Upper lobe of left lung (tissue), 6 donors: ENCODE measurements around the gene ZNF557. TPM values are rescaled to one million over a fixed set of nuclear protein-coding genes. Genes with fewer than 3 reads are reported as not detected.

Experiments used
- ATAC-seq, 2 donors: fragments of 200-7000 bp; cut with Tn5 transposase; one replicate each; pipeline ENCODE4 v1.9.1; 2022; ENCODE audit warnings: mild to moderate bottlenecking in 2 of 2, moderate library complexity in 2 of 2; ENCODE audit not compliant: low FRiP score in 2 of 2
- DNase-seq, 2 donors: peaks; one replicate each; pipeline ENCODE4 v3.0.0-alpha.2; 2019 to 2020
- H3K27ac ChIP-seq, 4 donors: fragments of 200-600 bp; sonication (generic); one replicate each; pipeline ENCODE4 v1.5.1; 2016 to 2019
- H3K27me3 ChIP-seq, 4 donors: fragments of 200-600 bp; sonication (generic); one replicate each; pipeline ENCODE4 v1.5.1; 2017 to 2019
- H3K36me3 ChIP-seq, 4 donors: fragments of 200-600 bp; sonication (generic); one replicate each; pipeline ENCODE4 v1.5.1; 2016 to 2019
- H3K4me1 ChIP-seq, 4 donors: fragments of 200-600 bp; sonication (generic); one replicate each; pipeline ENCODE4 v1.5.1; 2018 to 2019
- H3K4me3 ChIP-seq, 4 donors: fragments of 200-600 bp; sonication (generic); one replicate each; pipeline ENCODE4 v1.5.1; 2017 to 2019; ENCODE audit warnings: mild to moderate bottlenecking in 2 of 4, moderate library complexity in 1 of 4
- H3K9me3 ChIP-seq, 4 donors: fragments of 200-600 bp; sonication (generic); one replicate each; pipeline ENCODE4 v1.5.1; 2018 to 2019
- CTCF ChIP-seq, 6 experiments: fragments of 450-650 bp in 4 of 6; fragments of 200-600 bp in 2 of 6; sonication (generic) in 2 of 6; IDR thresholded peaks; one replicate each; pipeline ENCODE4 v1.5.1; 2016 to 2019; ENCODE audit warnings: antibody characterized with exemption in 6 of 6
- EP300 ChIP-seq, 4 donors: sonication (generic); formaldehyde crosslinking; IDR thresholded peaks; one replicate each; pipeline ENCODE4 v1.5.1; 2017; ENCODE audit warnings: antibody characterized with exemption in 4 of 4, control low read depth in 2 of 4
- POLR2A ChIP-seq, 4 donors: fragments of 450-650 bp; IDR thresholded peaks; one replicate each; pipeline ENCODE4 v1.5.1; 2016 to 2017; ENCODE audit warnings: antibody characterized with exemption in 4 of 4, mild to moderate bottlenecking in 2 of 4
- POLR2AphosphoS5 ChIP-seq, 2 donors: sonication (generic); formaldehyde crosslinking; IDR thresholded peaks; one replicate each; pipeline ENCODE4 v1.5.1; 2017; ENCODE audit warnings: antibody characterized with exemption in 2 of 2
- WGBS, 2 donors: methylation state at CpG; one replicate each; pipeline ENCODE4 v1.1.5; 2017 to 2018; 5-methylcytosine and 5-hydroxymethylcytosine counted together
- total RNA-seq, 6 donors: library from RNA; depleted of rRNA in 4 of 6; stranded (reverse); fragments of >200 nt in 4 of 6; gene quantifications; one replicate each; pipeline versions ENCODE4 v1.1.0 to v1.2.1, GENCODE V29; 2016 to 2021
- donor health status: DM: no; HTN: no; CAD: no; lungs with moderate emphysema.
- donor health status: DM: no; HTN: yes; CAD: no; lungs with severe emphysema.

The ZNF557 gene
- total RNA-seq, 6 donors from 2014 or later: 2.4 to 22.0 (median 9.9) TPM

GRCh38 chr19:7068599-7068998 lies 904 bp upstream of the ZNF557 start:
- TF ChIP-seq CTCF (IDR thresholded peaks at IDR 0.05) (no peak), POLR2AphosphoS5 (IDR thresholded peaks at IDR 0.05) (no peak), POLR2A (IDR thresholded peaks at IDR 0.05) (no peak), EP300 (IDR thresholded peaks at IDR 0.05) (no peak)
- ATAC-seq: no peak
- Histone ChIP-seq H3K4me3 (peak overlapping the region in 2 of 4 donors; percentile 95 to 98), H3K27ac (peak overlapping the region in 3 of 4 donors; percentile 32 to 89 (median 88)), H3K9me3 (no peaks in the 10 kb centered on the region), H3K36me3 (peaks cover 12 to 32% (median 26%) of the 10 kb centered on the region in 4 donors), H3K27me3 (no peaks in the 10 kb centered on the region), H3K4me1 (peaks cover 7 to 17% (median 11%) of the 10 kb centered on the region in 4 donors)
- 80 to 86% methylated on average over 6 of the region's 6 CpGs for WGBS, 2 donors
- DNase-seq: no peak

- Histone ChIP-seq H3K4me3 (peak overlapping the region; percentile 93 to 100 (median 96)), H3K4me1 (peaks cover 7 to 17% (median 11%) of the 10 kb centered on the region in 4 donors), H3K27me3 (no peaks in the 10 kb centered on the region), H3K36me3 (peaks cover 23 to 44% (median 38%) of the 10 kb centered on the region in 4 donors), H3K9me3 (peaks cover 0 to 2% (median under 1%) of the 10 kb centered on the region in 4 donors), H3K27ac (peak overlapping the region; percentile 87 to 89 (median 88))
- peak in 1 of 2 donors; percentile 7 for ATAC-seq
- DNase-seq: no peak
- WGBS, 2 donors: 0 to 1% methylated on average over 6 to 12 of the region's 12 CpGs
- TF ChIP-seq POLR2A (IDR thresholded peaks at IDR 0.05) (no peak), EP300 (IDR thresholded peaks at IDR 0.05) (no peak), CTCF (IDR thresholded peaks at IDR 0.05) (no peak), POLR2AphosphoS5 (IDR thresholded peaks at IDR 0.05) (no peak)
These were observed 362 bp downstream of the ZNF557 start for GRCh38 chr19:7069904-7070226.

- no peaks in the 10 kb centered on the region for H3K27me3 ChIP-seq
- ATAC-seq: no peak
- H3K27ac ChIP-seq: no peak overlapping the region
- no peak overlapping the region for H3K4me3 ChIP-seq
- TF ChIP-seq CTCF (IDR thresholded peaks at IDR 0.05) (no peak), POLR2A (IDR thresholded peaks at IDR 0.05) (no peak), EP300 (IDR thresholded peaks at IDR 0.05) (no peak), POLR2AphosphoS5 (IDR thresholded peaks at IDR 0.05) (no peak)
- H3K36me3 ChIP-seq: peaks cover 49 to 71% (median 64%) of the 10 kb centered on the region in 4 donors
- H3K4me1 ChIP-seq: peaks cover 7 to 17% (median 11%) of the 10 kb centered on the region in 4 donors
- 85 to 90% methylated on average over 6 of the region's 6 CpGs for WGBS, 2 donors
- no peak for DNase-seq
- H3K9me3 ChIP-seq: peaks cover 4 to 27% (median 23%) of the 10 kb centered on the region in 4 donors
These were observed 3.0 kb downstream of the ZNF557 start for GRCh38 chr19:7072541-7072940.

- no peaks in the 10 kb centered on the region for H3K27me3 ChIP-seq
- peaks cover 24 to 50% (median 45%) of the 10 kb centered on the region in 4 donors for H3K9me3 ChIP-seq
- 94 to 95% methylated on average over 14 to 28 of the region's 29 CpGs for WGBS, 2 donors
- H3K4me3 ChIP-seq: no peak overlapping the region
- ATAC-seq: no peak
- H3K4me1 ChIP-seq: peaks cover 7 to 12% (median 11%) of the 10 kb centered on the region in 4 donors
- no peak overlapping the region for H3K27ac ChIP-seq
- TF ChIP-seq POLR2AphosphoS5 (IDR thresholded peaks at IDR 0.05) (no peak), EP300 (IDR thresholded peaks at IDR 0.05) (no peak), POLR2A (IDR thresholded peaks at IDR 0.05) (no peak), CTCF (IDR thresholded peaks at IDR 0.05) (no peak)
- DNase-seq: peak in 1 of 2 donors; percentile 33
- peaks cover 68 to 94% (median 86%) of the 10 kb centered on the region in 4 donors for H3K36me3 ChIP-seq
These were observed 5.3 kb downstream of the ZNF557 start for GRCh38 chr19:7074705-7075282.

- H3K27me3 ChIP-seq: no peaks in the 10 kb centered on the region
- DNase-seq (no peak), ATAC-seq (peak in 1 of 2 donors; percentile 22)
- no peak overlapping the region for H3K27ac ChIP-seq
- H3K4me3 ChIP-seq: no peak overlapping the region
- H3K9me3 ChIP-seq: peaks cover 38 to 63% (median 59%) of the 10 kb centered on the region in 4 donors
- 99% methylated on average over 4 to 6 of the region's 6 CpGs for WGBS, 2 donors
- no peak for TF ChIP-seq POLR2AphosphoS5 (IDR thresholded peaks at IDR 0.05)
- no peak for TF ChIP-seq EP300 (IDR thresholded peaks at IDR 0.05)
- TF ChIP-seq POLR2A (IDR thresholded peaks at IDR 0.05): no peak
- TF ChIP-seq CTCF (IDR thresholded peaks at IDR 0.05): no peak
- H3K4me1 ChIP-seq: no peaks in the 10 kb centered on the region
- H3K36me3 ChIP-seq: peaks cover 81 to 100% (median 96%) of the 10 kb centered on the region in 4 donors
These were observed 6.6 kb downstream of the ZNF557 start for GRCh38 chr19:7076151-7076550.
